ENCODE results near the gene RFTN1.

RFTN1 gene

GRCh38 chr3:16319307-16319706 lies 194.2 kb downstream of the RFTN1 start:
- 80% methylated on average over 4 of the region's 4 CpGs for WGBS (ENCODE audit: insufficient coverage)
- H3K27me3 ChIP-seq (replicated peaks in 2 of 5; ENCODE audit: control insufficient read depth in 4 of 5, insufficient read depth in 5 of 5, low read length in 4 of 5) = no peaks in the 10 kb centered on the region
- peak; percentile 46 to 63 (median 61) for DNase-seq
- ChIA-PET POLR2A (no interaction called here), CTCF (interaction anchor here (0.8 to 6.8 kb wide), 11 partner anchors 11 to 235 kb away, joined by 3 to 66 read pairs (median 3); no protein-coding TSS in a partner anchor)
- no peak overlapping the region for H3K4me3 ChIP-seq (ENCODE audit: control insufficient read depth in 1 of 7, extremely low read depth in 1 of 7, insufficient read depth in 4 of 7, low read depth in 2 of 7, low read length in 6 of 7)
- no peak overlapping the region for H3K27ac ChIP-seq (ENCODE audit: insufficient read depth in 1 of 2, low read depth in 1 of 2, low read length in 2 of 2, poor library complexity in 1 of 2, severe bottlenecking in 2 of 2)
- peaks cover 3 to 9% (median 6%) of the 10 kb centered on the region in 4 experiments for H3K4me1 ChIP-seq (ENCODE audit: control extremely low read depth in 1 of 4, control insufficient read depth in 4 of 4, insufficient read depth in 4 of 4, low read length in 3 of 4)
- H3K9me3 ChIP-seq (ENCODE audit: control extremely low read depth in 1 of 5, control insufficient read depth in 4 of 5, insufficient read depth in 2 of 5, low read depth in 1 of 5, low read length in 4 of 5) = no peaks in the 10 kb centered on the region
- peaks cover 20 to 82% (median 50%) of the 10 kb centered on the region in 4 experiments for H3K36me3 ChIP-seq (ENCODE audit: control insufficient read depth in 4 of 4, insufficient read depth in 4 of 4, low read length in 3 of 4)

DNA sequence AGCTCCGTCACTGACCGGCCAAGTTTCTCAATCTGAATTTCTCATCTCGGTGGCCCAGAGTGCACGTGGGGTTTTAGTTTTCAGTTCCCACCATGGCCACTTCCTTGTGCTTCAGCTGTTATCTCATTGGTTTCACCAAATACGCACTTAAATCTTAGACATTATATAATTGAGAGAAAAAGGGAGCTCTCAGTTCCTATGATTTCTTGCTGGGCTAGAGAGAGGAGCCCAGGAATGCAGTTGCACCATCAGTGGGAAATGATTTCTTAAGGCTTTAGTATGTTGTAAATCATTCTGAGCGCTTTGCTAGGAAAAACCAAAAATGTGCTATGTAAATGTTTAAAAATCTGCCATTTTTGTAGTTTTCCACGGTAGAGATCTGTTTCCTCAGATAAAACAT lies 195.3 kb downstream of the RFTN1 start:
- H3K27ac ChIP-seq (ENCODE audit: insufficient read depth in 1 of 2, low read depth in 1 of 2, low read length in 2 of 2, poor library complexity in 1 of 2, severe bottlenecking in 2 of 2) = no peak overlapping the region
- 79% methylated on average over 3 of the region's 7 CpGs for WGBS (ENCODE audit: insufficient coverage)
- H3K36me3 ChIP-seq (ENCODE audit: control insufficient read depth in 4 of 4, insufficient read depth in 4 of 4, low read length in 3 of 4) = peaks cover 20 to 81% (median 44%) of the 10 kb centered on the region in 4 experiments
- no peak for DNase-seq
- H3K4me1 ChIP-seq (ENCODE audit: control extremely low read depth in 1 of 4, control insufficient read depth in 4 of 4, insufficient read depth in 4 of 4, low read length in 3 of 4) = peaks cover 5 to 20% (median 16%) of the 10 kb centered on the region in 4 experiments
- no peak overlapping the region for H3K4me3 ChIP-seq (ENCODE audit: control insufficient read depth in 1 of 7, extremely low read depth in 1 of 7, insufficient read depth in 4 of 7, low read depth in 2 of 7, low read length in 6 of 7)
- ChIA-PET POLR2A (no interaction called here), CTCF (interaction anchor here (2.3 to 6.8 kb wide), 3 partner anchors 15 to 236 kb away, joined by 5 to 66 read pairs (median 37); no protein-coding TSS in a partner anchor)
- no peaks in the 10 kb centered on the region for H3K9me3 ChIP-seq (ENCODE audit: control extremely low read depth in 1 of 5, control insufficient read depth in 4 of 5, insufficient read depth in 2 of 5, low read depth in 1 of 5, low read length in 4 of 5)
- H3K27me3 ChIP-seq (replicated peaks in 2 of 5; ENCODE audit: control insufficient read depth in 4 of 5, insufficient read depth in 5 of 5, low read length in 4 of 5) = no peaks in the 10 kb centered on the region

- H3K36me3 ChIP-seq (ENCODE audit: control insufficient read depth in 4 of 4, insufficient read depth in 4 of 4, low read length in 3 of 4) = peaks cover 20 to 76% (median 41%) of the 10 kb centered on the region in 4 experiments
- H3K4me1 ChIP-seq (ENCODE audit: control extremely low read depth in 1 of 4, control insufficient read depth in 4 of 4, insufficient read depth in 4 of 4, low read length in 3 of 4) = peaks cover 5 to 26% (median 21%) of the 10 kb centered on the region in 4 experiments
- POLR2A ChIA-PET = no interaction called here
- no peaks in the 10 kb centered on the region for H3K9me3 ChIP-seq (ENCODE audit: control extremely low read depth in 1 of 5, control insufficient read depth in 4 of 5, insufficient read depth in 2 of 5, low read depth in 1 of 5, low read length in 4 of 5)
- CTCF ChIA-PET = interaction anchor here (1.9 to 6.8 kb wide), 4 partner anchors 15 to 236 kb away, joined by 5 to 66 read pairs (median 22); no protein-coding TSS in a partner anchor
- no peaks in the 10 kb centered on the region for H3K27me3 ChIP-seq (replicated peaks in 2 of 5; ENCODE audit: control insufficient read depth in 4 of 5, insufficient read depth in 5 of 5, low read length in 4 of 5)
- no peak for DNase-seq
- WGBS (ENCODE audit: insufficient coverage) = 98% methylated on average over 5 of the region's 6 CpGs
- H3K27ac ChIP-seq (ENCODE audit: insufficient read depth in 1 of 2, low read depth in 1 of 2, low read length in 2 of 2, poor library complexity in 1 of 2, severe bottlenecking in 2 of 2) = no peak overlapping the region
- no peak overlapping the region for H3K4me3 ChIP-seq (ENCODE audit: control insufficient read depth in 1 of 7, extremely low read depth in 1 of 7, insufficient read depth in 4 of 7, low read depth in 2 of 7, low read length in 6 of 7)
Observed at GRCh38 chr3:16317561-16317945, 195.9 kb downstream of the RFTN1 start.

GRCh38 chr3:16316847-16317560 lies 196.5 kb downstream of the RFTN1 start:
- no peak for DNase-seq
- 95% methylated on average over 3 of the region's 5 CpGs for WGBS (ENCODE audit: insufficient coverage)
- Histone ChIP-seq H3K4me1 (ENCODE audit: control extremely low read depth in 1 of 4, control insufficient read depth in 4 of 4, insufficient read depth in 4 of 4, low read length in 3 of 4) (peaks cover 7 to 31% (median 26%) of the 10 kb centered on the region in 4 experiments), H3K36me3 (ENCODE audit: control insufficient read depth in 4 of 4, insufficient read depth in 4 of 4, low read length in 3 of 4) (peaks cover 19 to 73% (median 36%) of the 10 kb centered on the region in 4 experiments), H3K9me3 (ENCODE audit: control extremely low read depth in 1 of 5, control insufficient read depth in 4 of 5, insufficient read depth in 2 of 5, low read depth in 1 of 5, low read length in 4 of 5) (no peaks in the 10 kb centered on the region), H3K27ac (ENCODE audit: insufficient read depth in 1 of 2, low read depth in 1 of 2, low read length in 2 of 2, poor library complexity in 1 of 2, severe bottlenecking in 2 of 2) (no peak overlapping the region), H3K4me3 (ENCODE audit: control insufficient read depth in 1 of 7, extremely low read depth in 1 of 7, insufficient read depth in 4 of 7, low read depth in 2 of 7, low read length in 6 of 7) (no peak overlapping the region), H3K27me3 (replicated peaks in 2 of 5; ENCODE audit: control insufficient read depth in 4 of 5, insufficient read depth in 5 of 5, low read length in 4 of 5) (no peaks in the 10 kb centered on the region)
- CTCF ChIA-PET = interaction anchor here (1.2 to 6.8 kb wide), 4 partner anchors 14 to 26 kb away, joined by 5 to 66 read pairs (median 22); no protein-coding TSS in a partner anchor
- POLR2A ChIA-PET = no interaction called here

GRCh38 chr3:16316396-16316795 lies 197.1 kb downstream of the RFTN1 start:
- CTCF ChIA-PET = interaction anchor here (1.2 to 6.8 kb wide), 4 partner anchors 14 to 26 kb away, joined by 5 to 66 read pairs (median 22); no protein-coding TSS in a partner anchor
- H3K27ac ChIP-seq (ENCODE audit: insufficient read depth in 1 of 2, low read depth in 1 of 2, low read length in 2 of 2, poor library complexity in 1 of 2, severe bottlenecking in 2 of 2) = no peak overlapping the region
- H3K36me3 ChIP-seq (ENCODE audit: control insufficient read depth in 4 of 4, insufficient read depth in 4 of 4, low read length in 3 of 4) = peaks cover 14 to 67% (median 31%) of the 10 kb centered on the region in 4 experiments
- no peak for DNase-seq
- peaks cover 13 to 37% (median 32%) of the 10 kb centered on the region in 4 experiments for H3K4me1 ChIP-seq (ENCODE audit: control extremely low read depth in 1 of 4, control insufficient read depth in 4 of 4, insufficient read depth in 4 of 4, low read length in 3 of 4)
- no peaks in the 10 kb centered on the region for H3K27me3 ChIP-seq (replicated peaks in 2 of 5; ENCODE audit: control insufficient read depth in 4 of 5, insufficient read depth in 5 of 5, low read length in 4 of 5)
- whole genome bisulfite sequencing (ENCODE audit: insufficient coverage) = 100% methylated on average over 3 of the region's 3 CpGs
- POLR2A ChIA-PET = no interaction called here
- no peaks in the 10 kb centered on the region for H3K9me3 ChIP-seq (ENCODE audit: control extremely low read depth in 1 of 5, control insufficient read depth in 4 of 5, insufficient read depth in 2 of 5, low read depth in 1 of 5, low read length in 4 of 5)
- no peak overlapping the region for H3K4me3 ChIP-seq (ENCODE audit: control insufficient read depth in 1 of 7, extremely low read depth in 1 of 7, insufficient read depth in 4 of 7, low read depth in 2 of 7, low read length in 6 of 7)

DNA sequence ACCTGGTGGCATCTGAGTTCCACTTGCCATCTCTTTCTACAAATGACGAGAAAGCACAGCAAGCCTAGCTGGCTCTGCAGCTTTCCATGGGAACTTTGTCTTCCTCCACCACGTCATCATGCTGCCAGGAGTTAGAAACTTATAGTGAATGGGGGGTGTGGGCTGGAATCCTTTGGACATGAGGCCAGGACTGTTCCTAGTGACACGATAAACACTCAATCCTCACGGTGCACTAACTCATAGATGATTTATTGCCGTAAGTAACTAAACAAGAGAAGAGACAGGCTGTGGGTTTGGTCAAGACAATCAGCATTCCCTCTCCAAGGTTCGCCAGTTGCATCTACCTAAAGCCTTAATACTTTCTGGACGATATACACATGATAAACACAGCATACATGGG lies 197.9 kb downstream of the RFTN1 start:
- Histone ChIP-seq H3K27ac (ENCODE audit: insufficient read depth in 1 of 2, low read depth in 1 of 2, low read length in 2 of 2, poor library complexity in 1 of 2, severe bottlenecking in 2 of 2) (no peak overlapping the region), H3K4me1 (ENCODE audit: control extremely low read depth in 1 of 4, control insufficient read depth in 4 of 4, insufficient read depth in 4 of 4, low read length in 3 of 4) (peaks cover 13 to 40% (median 35%) of the 10 kb centered on the region in 4 experiments), H3K36me3 (ENCODE audit: control insufficient read depth in 4 of 4, insufficient read depth in 4 of 4, low read length in 3 of 4) (peaks cover 14 to 60% (median 27%) of the 10 kb centered on the region in 4 experiments), H3K9me3 (ENCODE audit: control extremely low read depth in 1 of 5, control insufficient read depth in 4 of 5, insufficient read depth in 2 of 5, low read depth in 1 of 5, low read length in 4 of 5) (no peaks in the 10 kb centered on the region), H3K27me3 (replicated peaks in 2 of 5; ENCODE audit: control insufficient read depth in 4 of 5, insufficient read depth in 5 of 5, low read length in 4 of 5) (no peaks in the 10 kb centered on the region), H3K4me3 (ENCODE audit: control insufficient read depth in 1 of 7, extremely low read depth in 1 of 7, insufficient read depth in 4 of 7, low read depth in 2 of 7, low read length in 6 of 7) (no peak overlapping the region)
- no CpG with 5 or more reads among the region's 7 CpGs for WGBS (ENCODE audit: insufficient coverage)
- CTCF ChIA-PET = interaction anchor here (2.1 to 6.8 kb wide), 3 partner anchors 9 to 25 kb away, joined by 10 to 66 read pairs (median 18); no protein-coding TSS in a partner anchor
- DNase-seq = no peak
- POLR2A ChIA-PET = no interaction called here
